Thoracic aorta (tissue), 2 donors: ENCODE measurements around the gene SYN1. TPM values are rescaled to one million over a fixed set of nuclear protein-coding genes. Genes with fewer than 3 reads are reported as not detected.

Source experiments
- ATAC-seq: fragments of 150-250 bp; one replicate; pipeline ENCODE4 v1.8.0; 2017; ENCODE audit warnings: low read depth; ENCODE audit not compliant: insufficient number of reproducible peaks, low FRiP score
- DNase-seq: peaks from one replicate; pipeline ENCODE4 v3.0.0-alpha.2; 2020; ENCODE audit warnings: low spot score
- H3K27ac ChIP-seq, 2 donors: fragments of 200-600 bp; sonication (generic); 1 replicate in 1 of 2; 2 replicates in 1 of 2; pipeline ENCODE4 v1.5.1; 2016; ENCODE audit warnings: mild to moderate bottlenecking in 2 of 2, moderate library complexity in 2 of 2
- H3K27me3 ChIP-seq: fragments of 200-600 bp; sonication (generic); replicated peaks from 2 replicates; pipeline ENCODE4 v1.6.0; 2016; ENCODE audit warnings: mild to moderate bottlenecking; ENCODE audit not compliant: insufficient read depth
- H3K36me3 ChIP-seq: fragments of 200-600 bp; sonication (generic); one replicate; pipeline ENCODE4 v1.5.1; 2016
- H3K4me1 ChIP-seq, 2 donors: fragments of 200-600 bp; sonication (generic); 1 replicate in 1 of 2; 2 replicates in 1 of 2; pipeline versions ENCODE4 v1.5.1 to v1.6.0; 2016; ENCODE audit warnings: low read depth in 2 of 2, mild to moderate bottlenecking in 1 of 2; ENCODE audit not compliant: control insufficient read depth in 1 of 2
- H3K4me3 ChIP-seq: fragments of 200-600 bp; sonication (generic); 2 replicates; pipeline ENCODE4 v1.5.1; 2016; ENCODE audit warnings: mild to moderate bottlenecking
- H3K9me3 ChIP-seq: fragments of 200-600 bp; sonication (generic); 2 replicates; pipeline ENCODE4 v1.5.1; 2016
- total RNA-seq, 2 donors: library from RNA; depleted of rRNA; stranded (reverse); fragments of >200 nt; gene quantifications; one replicate each; pipeline versions ENCODE4 v1.1.0 to v1.2.3, GENCODE V29; 2016
- TF ChIP-seq, protein P1 (sequence below): fragments of 200-600 bp; sonication (generic); IDR thresholded peaks from one replicate; pipeline ENCODE4 v1.5.1; 2019; ENCODE audit warnings: antibody characterized with exemption

SYN1 gene
- total RNA-seq, 2 donors from 2014 or later: 0.27 to 0.85 TPM

DNA sequence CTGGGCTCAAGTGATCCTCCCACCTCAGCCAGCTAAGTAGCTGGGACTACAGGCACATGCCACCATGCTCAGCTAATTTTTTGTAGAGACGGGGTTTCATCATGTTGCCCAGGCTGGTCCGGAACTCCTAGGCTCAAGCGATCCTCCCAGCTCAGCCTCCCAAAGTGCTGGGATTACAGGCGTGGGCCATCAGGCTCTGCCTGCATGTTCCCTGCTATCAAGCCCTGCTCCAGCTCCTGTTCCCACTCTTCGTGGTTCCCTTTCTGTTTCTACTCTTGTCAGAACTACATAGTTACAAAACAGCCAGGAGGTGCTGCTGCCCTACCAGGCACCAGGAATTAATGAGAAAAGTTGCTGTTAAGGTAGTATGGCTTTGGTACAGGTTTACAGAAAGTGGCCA lies 28.7 kb downstream of the SYN1 start:
- H3K27me3 ChIP-seq: no peaks in the 10 kb centered on the region
- ATAC-seq (no peak), DNase-seq (no peak)
- H3K27ac ChIP-seq: no peak overlapping the region
- peaks cover 4 to 9% of the 10 kb centered on the region in 2 donors for H3K4me1 ChIP-seq
- no peaks in the 10 kb centered on the region for H3K9me3 ChIP-seq
- H3K36me3 ChIP-seq: peaks cover 3% of the 10 kb centered on the region
- TF ChIP-seq, protein P1, sequence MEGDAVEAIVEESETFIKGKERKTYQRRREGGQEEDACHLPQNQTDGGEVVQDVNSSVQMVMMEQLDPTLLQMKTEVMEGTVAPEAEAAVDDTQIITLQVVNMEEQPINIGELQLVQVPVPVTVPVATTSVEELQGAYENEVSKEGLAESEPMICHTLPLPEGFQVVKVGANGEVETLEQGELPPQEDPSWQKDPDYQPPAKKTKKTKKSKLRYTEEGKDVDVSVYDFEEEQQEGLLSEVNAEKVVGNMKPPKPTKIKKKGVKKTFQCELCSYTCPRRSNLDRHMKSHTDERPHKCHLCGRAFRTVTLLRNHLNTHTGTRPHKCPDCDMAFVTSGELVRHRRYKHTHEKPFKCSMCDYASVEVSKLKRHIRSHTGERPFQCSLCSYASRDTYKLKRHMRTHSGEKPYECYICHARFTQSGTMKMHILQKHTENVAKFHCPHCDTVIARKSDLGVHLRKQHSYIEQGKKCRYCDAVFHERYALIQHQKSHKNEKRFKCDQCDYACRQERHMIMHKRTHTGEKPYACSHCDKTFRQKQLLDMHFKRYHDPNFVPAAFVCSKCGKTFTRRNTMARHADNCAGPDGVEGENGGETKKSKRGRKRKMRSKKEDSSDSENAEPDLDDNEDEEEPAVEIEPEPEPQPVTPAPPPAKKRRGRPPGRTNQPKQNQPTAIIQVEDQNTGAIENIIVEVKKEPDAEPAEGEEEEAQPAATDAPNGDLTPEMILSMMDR: no peak
- H3K4me3 ChIP-seq: no peak overlapping the region

DNA sequence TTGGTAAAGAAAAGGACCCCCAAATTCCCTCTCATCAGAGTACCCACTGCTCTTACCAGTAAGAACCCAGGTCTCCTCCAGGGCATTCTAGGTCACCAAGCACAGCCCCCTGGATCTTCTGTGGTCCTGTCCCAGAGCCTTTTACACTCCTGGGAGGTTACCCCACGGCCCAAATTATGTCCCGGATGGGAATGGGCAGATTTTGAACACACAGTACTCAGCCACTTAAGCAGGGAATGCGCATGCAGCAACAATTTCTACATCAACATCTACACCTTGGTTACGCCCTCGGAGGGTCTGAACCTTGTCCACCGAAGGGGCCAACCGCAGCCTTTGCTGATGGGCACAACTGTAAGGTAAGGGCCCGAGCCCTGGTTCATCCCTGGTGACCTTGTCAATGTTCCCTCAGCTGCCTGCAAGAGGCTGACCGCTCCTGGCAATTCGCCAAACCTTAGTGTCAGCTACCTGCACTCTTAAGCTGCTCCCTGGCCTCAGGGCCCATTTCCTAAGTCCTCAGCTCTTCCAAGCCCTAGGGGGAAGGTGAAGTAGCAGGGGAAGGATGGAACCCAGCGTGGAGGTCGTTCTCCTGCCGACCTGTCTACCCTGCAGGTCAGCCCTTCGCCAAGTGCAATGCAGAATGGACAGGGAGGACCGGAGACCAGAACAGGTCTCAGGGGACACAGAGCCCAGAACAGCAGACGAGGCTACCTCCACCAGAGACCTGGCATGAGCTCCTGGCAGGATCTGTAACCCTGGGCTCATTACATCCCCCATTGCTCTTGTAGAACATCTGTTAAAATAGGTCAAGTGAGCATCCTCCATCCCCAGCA lies 31.5 kb downstream of the SYN1 start:
- ATAC-seq: no peak

DNA sequence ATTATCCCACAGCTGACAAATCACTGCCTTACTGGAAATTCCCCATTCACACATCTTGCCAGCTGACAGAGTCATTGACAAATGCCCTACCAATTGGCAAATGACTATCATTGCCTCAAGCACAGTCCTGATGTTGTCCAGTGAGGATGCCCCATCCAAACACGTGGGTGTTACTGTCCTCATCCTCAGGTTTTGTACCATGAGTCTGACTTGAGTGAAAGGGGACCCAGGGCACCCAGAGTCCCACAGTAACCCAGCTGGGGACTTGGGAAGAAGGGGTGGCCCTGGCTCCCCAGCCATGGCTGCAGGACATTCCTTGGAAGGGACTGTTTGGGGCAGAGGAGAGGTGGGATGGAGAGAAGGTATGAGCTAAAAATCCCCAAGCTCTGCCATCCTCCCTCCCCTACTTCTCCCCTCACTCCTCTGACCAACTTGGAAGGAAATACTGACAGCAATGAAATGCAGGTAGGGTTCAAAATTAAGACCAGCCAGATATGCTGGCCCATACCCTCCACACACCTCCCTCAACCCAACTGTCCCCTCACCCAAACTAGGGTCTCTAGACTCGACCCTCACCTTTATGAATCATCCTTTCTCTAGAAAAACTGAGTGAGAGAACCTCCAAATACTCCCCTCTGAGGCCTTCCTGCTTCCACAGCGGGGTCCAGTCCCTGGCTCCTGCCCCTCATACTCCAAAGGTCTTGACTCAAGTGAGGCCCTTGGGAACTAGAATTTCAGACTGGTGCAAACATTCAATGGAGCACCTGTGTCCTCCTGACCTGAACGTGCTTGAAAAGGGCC lies 32.4 kb downstream of the SYN1 start:
- TF ChIP-seq, protein P1: no peak
- Histone ChIP-seq H3K4me1 (peaks cover 2 to 8% of the 10 kb centered on the region in 2 donors), H3K9me3 (no peaks in the 10 kb centered on the region), H3K4me3 (no peak overlapping the region), H3K27me3 (no peaks in the 10 kb centered on the region), H3K36me3 (peaks cover 3% of the 10 kb centered on the region), H3K27ac (no peak overlapping the region)
- DNase-seq: no peak
- no peak for ATAC-seq

More for the DNA sequence above, 31.5 kb downstream of the SYN1 start:
- Histone ChIP-seq H3K4me3 (no peak overlapping the region), H3K9me3 (no peaks in the 10 kb centered on the region), H3K36me3 (peaks cover 3% of the 10 kb centered on the region), H3K27ac (no peak overlapping the region), H3K27me3 (no peaks in the 10 kb centered on the region), H3K4me1 (peaks cover 2 to 6% of the 10 kb centered on the region in 2 donors)
- TF ChIP-seq, protein P1: no peak
- DNase-seq: no peak

DNA sequence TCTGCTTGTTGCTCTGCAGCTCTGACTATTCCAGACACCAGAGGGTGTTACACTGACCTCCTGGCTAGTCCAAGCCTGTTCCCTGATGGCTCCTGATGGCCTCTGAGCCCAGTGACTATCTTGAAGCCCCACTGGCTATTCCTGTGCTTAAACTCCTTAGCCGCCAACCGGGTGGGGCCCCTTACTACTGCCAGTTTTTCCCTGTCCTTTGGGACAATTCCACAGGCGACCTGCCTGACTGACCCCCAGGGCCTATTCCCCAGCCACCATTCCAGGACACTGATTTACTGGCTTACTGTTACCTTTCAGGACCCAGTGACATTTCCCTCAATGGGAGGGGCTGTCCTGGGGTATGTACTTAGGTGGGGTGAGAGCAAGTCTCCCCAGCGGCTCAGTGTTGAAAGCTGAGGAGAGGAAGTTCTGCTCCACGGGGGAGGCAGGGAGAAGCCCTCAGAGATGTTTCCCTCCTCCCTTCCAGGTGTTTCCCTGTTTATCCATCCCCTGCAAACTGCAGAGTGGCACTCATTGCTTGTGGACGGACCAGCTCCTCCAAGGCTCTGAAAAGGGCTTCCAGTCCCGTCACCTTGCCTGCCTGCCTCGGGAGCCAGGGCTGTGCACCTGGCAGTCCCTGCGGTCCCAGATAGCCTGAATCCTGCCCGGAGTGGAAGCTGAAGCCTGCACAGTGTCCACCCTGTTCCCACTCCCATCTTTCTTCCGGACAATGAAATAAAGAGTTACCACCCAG lies 33.4 kb downstream of the SYN1 start:
- H3K27me3 ChIP-seq: no peaks in the 10 kb centered on the region
- no peaks in the 10 kb centered on the region for H3K9me3 ChIP-seq
- H3K4me3 ChIP-seq: no peak overlapping the region
- ATAC-seq: no peak
- no peak for DNase-seq
- peaks cover 2 to 8% of the 10 kb centered on the region in 2 donors for H3K4me1 ChIP-seq
- H3K27ac ChIP-seq: peak overlapping the region in 1 of 2 donors; percentile 19
- TF ChIP-seq, protein P1: no peak
- H3K36me3 ChIP-seq: peaks cover 3% of the 10 kb centered on the region
